ENCODE data around the gene GNLY.

GRCh38 chr2:85735691-85736090 is 41.5 kb downstream of the GNLY start:
- no peak for TF ChIP-seq ZFP30 (CRISPR knock-in tag; IDR thresholded peaks at IDR 0.05)
- TF ChIP-seq POU6F1 (CRISPR knock-in tag; IDR thresholded peaks at IDR 0.05; ENCODE audit: borderline replicate concordance, low read depth), result no peak
- TF ChIP-seq ZFP3 (CRISPR knock-in tag; IDR thresholded peaks at IDR 0.05), result no peak
- TF ChIP-seq ZNF70 (CRISPR knock-in tag; IDR thresholded peaks at IDR 0.05), result no peak
- no peak for TF ChIP-seq TSHZ2 (CRISPR knock-in tag; IDR thresholded peaks at IDR 0.05)
- no peak for TF ChIP-seq ARNTL (CRISPR knock-in tag; IDR thresholded peaks at IDR 0.05; ENCODE audit: borderline replicate concordance, low read depth)

Data from SK-N-SH treated with all-trans-retinoic acid at 6 μM for 48 hours (cell line).